ENCODE data around the gene MTRF1.

DNA sequence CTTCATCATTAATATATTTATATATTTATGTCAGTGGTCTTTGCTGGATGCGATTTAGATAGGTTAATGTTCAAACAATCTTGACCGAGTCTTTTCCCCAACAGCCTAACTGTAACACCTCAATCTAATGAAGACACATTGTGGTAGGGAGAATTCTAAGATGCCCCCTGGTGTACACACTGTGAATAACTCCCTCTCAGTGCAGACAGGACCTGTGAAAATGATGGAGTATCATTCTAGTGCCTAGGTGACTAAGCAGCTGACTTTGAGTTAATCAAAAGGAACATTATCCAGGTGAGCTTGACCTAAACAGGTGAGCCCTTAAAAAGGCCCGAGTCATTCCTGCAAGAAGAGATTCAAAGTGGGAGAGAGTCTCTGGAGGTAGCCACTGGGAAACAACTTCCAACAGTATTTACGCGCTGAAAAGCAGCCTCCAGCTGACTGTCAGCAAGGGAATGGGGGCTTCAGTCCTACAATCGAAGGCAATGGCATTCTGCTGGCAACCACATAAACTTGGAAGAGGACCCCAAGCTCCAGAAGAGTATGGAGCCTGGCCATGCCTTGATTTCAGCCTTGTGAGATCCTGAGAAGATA lies 41.0 kb downstream of the MTRF1 start:
- no peak for TF ChIP-seq POLR2A (IDR thresholded peaks at IDR 0.05; ENCODE audit: low read depth, low read length)
- TF ChIP-seq POLR2AphosphoS5 (IDR thresholded peaks at IDR 0.05; ENCODE audit: low read depth, low read length), result no peak

Data from GM12892 (cell line).